ENCODE measurements around the gene DMAP1.

Gene DMAP1

GRCh38 chr1:44244986-44245385, 31.7 kb downstream of the DMAP1 start:
- Histone ChIP-seq H3K79me2 (ENCODE audit: low read length) (no peaks in the 10 kb centered on the region), H3K27ac (ENCODE audit: low read length) (no peak overlapping the region), H3K4me1 (ENCODE audit: low read length) (no peaks in the 10 kb centered on the region), H2AFZ (ENCODE audit: low read depth, low read length) (no peak overlapping the region), H3K9me3 (ENCODE audit: insufficient read depth, low read length) (no peaks in the 10 kb centered on the region), H3K36me3 (replicated peaks; ENCODE audit: low read depth, low read length) (no peaks in the 10 kb centered on the region), H3K4me2 (ENCODE audit: low read length) (no peak overlapping the region), H3K4me3 (ENCODE audit: low read length) (no peak overlapping the region), H4K20me1 (ENCODE audit: insufficient read depth, low read length) (no peaks in the 10 kb centered on the region), H3K9ac (ENCODE audit: low read length) (no peak overlapping the region), H3K27me3 (ENCODE audit: low read depth, low read length) (no peaks in the 10 kb centered on the region)
- TF ChIP-seq EZH2phosphoT487 (IDR thresholded peaks at IDR 0.05; ENCODE audit: low read depth) (no peak), CTCF (IDR thresholded peaks at IDR 0.05; ENCODE audit: low read depth, low read length) (no peak)

DNA sequence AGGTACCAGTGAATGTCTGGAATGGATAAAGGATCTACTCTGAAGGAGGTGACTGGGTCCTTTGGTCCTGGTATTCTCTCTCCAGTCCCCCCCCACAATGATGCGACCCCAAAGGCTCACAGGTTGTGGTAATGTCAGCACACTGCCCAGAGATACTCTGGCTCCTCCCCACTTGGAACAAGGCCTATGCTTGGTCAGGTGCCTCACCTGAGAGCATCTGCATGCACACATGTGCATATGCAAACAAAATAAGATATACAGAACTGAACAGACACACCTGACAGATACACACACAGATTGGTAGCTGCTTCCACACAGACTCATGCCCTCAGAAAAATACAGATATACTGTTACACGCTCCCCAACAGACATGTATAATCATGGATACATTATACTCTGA, 33.5 kb downstream of the DMAP1 start:
- Histone ChIP-seq H3K27me3 (ENCODE audit: low read depth, low read length) (no peaks in the 10 kb centered on the region), H3K4me2 (ENCODE audit: low read length) (no peak overlapping the region), H3K27ac (ENCODE audit: low read length) (no peak overlapping the region), H3K36me3 (replicated peaks; ENCODE audit: low read depth, low read length) (no peaks in the 10 kb centered on the region), H3K9me3 (ENCODE audit: insufficient read depth, low read length) (no peaks in the 10 kb centered on the region), H3K4me3 (ENCODE audit: low read length) (no peak overlapping the region), H3K9ac (ENCODE audit: low read length) (no peak overlapping the region), H4K20me1 (ENCODE audit: insufficient read depth, low read length) (no peaks in the 10 kb centered on the region), H3K79me2 (ENCODE audit: low read length) (no peaks in the 10 kb centered on the region), H2AFZ (ENCODE audit: low read depth, low read length) (no peak overlapping the region), H3K4me1 (ENCODE audit: low read length) (no peaks in the 10 kb centered on the region)
- TF ChIP-seq CTCF (IDR thresholded peaks at IDR 0.05; ENCODE audit: low read depth, low read length) (no peak), EZH2phosphoT487 (IDR thresholded peaks at IDR 0.05; ENCODE audit: low read depth) (no peak)

DNA sequence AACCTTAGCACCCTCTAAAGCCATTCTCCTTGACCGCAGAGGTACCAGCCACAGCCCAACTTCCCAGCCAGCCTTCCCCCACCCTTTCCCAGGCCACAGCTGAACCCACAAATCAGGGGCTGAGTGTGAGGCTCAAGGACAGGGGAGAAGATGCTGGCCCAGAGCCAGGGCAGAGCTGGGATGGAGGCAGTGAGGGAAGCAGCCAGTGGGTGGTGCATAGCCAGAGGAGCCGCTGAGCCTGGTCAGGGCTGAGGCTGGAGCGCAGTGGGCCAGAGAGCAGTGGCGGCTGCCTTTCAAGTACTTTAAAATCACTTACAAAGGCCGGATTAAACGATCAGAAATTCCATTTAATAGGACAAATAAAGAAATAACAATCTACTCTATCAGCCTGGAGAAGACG, 36.3 kb downstream of the DMAP1 start:
- no peak overlapping the region for H3K4me3 ChIP-seq (ENCODE audit: low read length)
- no peaks in the 10 kb centered on the region for H4K20me1 ChIP-seq (ENCODE audit: insufficient read depth, low read length)
- no peak overlapping the region for H3K4me2 ChIP-seq (ENCODE audit: low read length)
- no peaks in the 10 kb centered on the region for H3K36me3 ChIP-seq (replicated peaks; ENCODE audit: low read depth, low read length)
- H3K9me3 ChIP-seq (ENCODE audit: insufficient read depth, low read length), result no peaks in the 10 kb centered on the region
- H3K27ac ChIP-seq (ENCODE audit: low read length), result no peak overlapping the region
- TF ChIP-seq CTCF (IDR thresholded peaks at IDR 0.05; ENCODE audit: low read depth, low read length), result no peak
- TF ChIP-seq EZH2phosphoT487 (IDR thresholded peaks at IDR 0.05; ENCODE audit: low read depth), result no peak
- no peaks in the 10 kb centered on the region for H3K79me2 ChIP-seq (ENCODE audit: low read length)
- no peaks in the 10 kb centered on the region for H3K27me3 ChIP-seq (ENCODE audit: low read depth, low read length)
- H3K4me1 ChIP-seq (ENCODE audit: low read length), result no peaks in the 10 kb centered on the region
- H2AFZ ChIP-seq (ENCODE audit: low read depth, low read length), result no peak overlapping the region
- no peak overlapping the region for H3K9ac ChIP-seq (ENCODE audit: low read length)

DNA sequence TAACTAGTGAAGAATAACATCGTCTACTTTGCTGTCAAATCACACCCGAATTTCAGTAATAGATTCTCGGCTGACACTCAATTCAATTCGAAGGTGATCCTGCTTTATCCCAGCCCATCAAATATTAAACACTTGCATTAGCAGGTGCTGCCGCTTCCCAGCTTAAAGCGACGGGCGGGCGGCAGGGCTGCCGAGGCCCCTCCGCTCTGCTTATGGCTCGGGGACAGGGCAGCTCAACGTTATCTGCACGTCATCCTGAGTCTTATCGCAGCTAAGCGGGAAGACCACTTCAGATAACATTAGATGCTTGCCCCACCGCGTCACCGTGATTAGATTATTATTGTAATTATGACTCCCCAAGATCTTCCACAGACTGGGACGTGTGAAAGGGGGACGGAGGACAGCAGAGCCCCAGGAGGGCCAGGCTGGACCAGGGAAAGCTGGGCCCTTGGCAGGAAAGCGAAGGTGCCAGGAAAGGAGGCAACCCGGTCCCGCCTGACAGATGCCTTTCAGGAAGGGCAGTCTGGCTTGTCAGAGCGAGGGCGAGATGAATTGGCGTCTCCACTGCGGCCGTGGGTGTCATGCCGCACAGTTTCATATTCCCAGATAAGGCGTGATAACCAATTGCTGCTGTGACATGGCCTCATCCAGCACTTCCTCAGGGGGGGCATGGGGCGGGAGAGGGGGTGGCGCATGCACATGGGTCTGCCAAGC, 37.0 kb downstream of the DMAP1 start:
- no peaks in the 10 kb centered on the region for H3K79me2 ChIP-seq (ENCODE audit: low read length)
- H3K9me3 ChIP-seq (ENCODE audit: insufficient read depth, low read length), result no peaks in the 10 kb centered on the region
- no peaks in the 10 kb centered on the region for H4K20me1 ChIP-seq (ENCODE audit: insufficient read depth, low read length)
- no peak overlapping the region for H3K4me3 ChIP-seq (ENCODE audit: low read length)
- no peaks in the 10 kb centered on the region for H3K27me3 ChIP-seq (ENCODE audit: low read depth, low read length)
- no peak overlapping the region for H2AFZ ChIP-seq (ENCODE audit: low read depth, low read length)
- H3K9ac ChIP-seq (ENCODE audit: low read length), result no peak overlapping the region
- H3K4me1 ChIP-seq (ENCODE audit: low read length), result no peaks in the 10 kb centered on the region
- no peak overlapping the region for H3K4me2 ChIP-seq (ENCODE audit: low read length)
- H3K36me3 ChIP-seq (replicated peaks; ENCODE audit: low read depth, low read length), result no peaks in the 10 kb centered on the region
- no peak overlapping the region for H3K27ac ChIP-seq (ENCODE audit: low read length)
- TF ChIP-seq CTCF (IDR thresholded peaks at IDR 0.05; ENCODE audit: low read depth, low read length), result no peak
- TF ChIP-seq EZH2phosphoT487 (IDR thresholded peaks at IDR 0.05; ENCODE audit: low read depth), result no peak

All from OCI-LY3 (cell line).